ENCODE measurements around the gene GOLGA6L7. TPM values are rescaled to one million over a fixed set of nuclear protein-coding genes. Genes with fewer than 3 reads are reported as not detected.

The GOLGA6L7 gene
- total and polyA plus RNA-seq, 9 of the 15 experiments (the other 6 are each of a cell fraction or from before 2014, with no cell fraction given): 0.11 to 0.14 (median 0.11) TPM; not detected in 6

GRCh38 chr15:28891588-28891987, 43.1 kb upstream of the GOLGA6L7 start (continued):
- TF ChIP-seq ARID3B (CRISPR knock-in tag; IDR thresholded peaks at IDR 0.05; ENCODE audit: borderline replicate concordance): no peak

GRCh38 chr15:28890711-28891495, 42.5 kb upstream of the GOLGA6L7 start:
- POLR2A ChIA-PET: interaction anchor here (0.6 to 3.0 kb wide), 3 partner anchors 8 to 20 kb away, joined by 3 to 11 read pairs (median 4); no protein-coding TSS in a partner anchor
- TF ChIP-seq ZNF23 (CRISPR knock-in tag; IDR thresholded peaks at IDR 0.05) (no peak), HEY1 (CRISPR knock-in tag; IDR thresholded peaks at IDR 0.05; ENCODE audit: borderline replicate concordance) (no peak), CBX1 (IDR thresholded peaks at IDR 0.05; ENCODE audit: low read depth) (no peak), OTX1 (CRISPR knock-in tag; IDR thresholded peaks at IDR 0.05) (no peak), MNT (conservative IDR thresholded peaks at IDR 0.05) (no peak), CTCFL (IDR thresholded peaks at IDR 0.05; ENCODE audit: borderline replicate concordance, insufficient read depth, low read depth, low read length, poor library complexity, severe bottlenecking) (no peak), RNF219 (CRISPR knock-in tag; IDR thresholded peaks at IDR 0.05) (no peak), MCM2 (IDR thresholded peaks at IDR 0.05; ENCODE audit: low read depth) (no peak), SNIP1 (IDR thresholded peaks at IDR 0.05; ENCODE audit: low read depth) (no peak), MAZ (CRISPR knock-in tag; conservative IDR thresholded peaks at IDR 0.05 in 1 of 2, IDR thresholded peaks at IDR 0.05 in 1 of 2) (no peak)

More at GRCh38 chr15:28890711-28891495, 42.5 kb upstream of the GOLGA6L7 start:
- FAIRE-seq (peak; percentile 42), DNase-seq (ENCODE audit: extremely low read depth in 1 of 4, low spot score in 3 of 4) (no peak), ATAC-seq (no peak)
- in situ Hi-C loops (cut with MboI) (no loop called here), intact Hi-C loops (cut with micrococcal nuclease) (no loop called here)
- Histone ChIP-seq H2AFZ (ENCODE audit: low read depth, low read length) (no peak overlapping the region), H3K79me2 (ENCODE audit: control insufficient read depth, insufficient read depth, low read length) (peaks cover 87% of the 10 kb centered on the region), H3K9me3 (replicated peaks; ENCODE audit: control insufficient read depth, insufficient read depth, low read depth, low read length) (no peaks in the 10 kb centered on the region), H3K27me3 (ENCODE audit: control insufficient read depth in 2 of 2, insufficient read depth in 2 of 2, low read length in 2 of 2) (no peaks in the 10 kb centered on the region), H3K9me1 (ENCODE audit: control insufficient read depth, insufficient read depth, low read length) (no peaks in the 10 kb centered on the region), H4K20me1 (replicated peaks; ENCODE audit: control insufficient read depth, insufficient read depth, low read length) (peaks cover 7% of the 10 kb centered on the region; the same call in 1 of the 2 replicates), H3K4me1 (replicated peaks in 1 of 2; ENCODE audit: control insufficient read depth in 2 of 2, insufficient read depth in 2 of 2, low read length in 2 of 2) (peaks cover 25 to 38% of the 10 kb centered on the region in 2 experiments), H3K36me3 (ENCODE audit: control insufficient read depth, insufficient read depth, low read length) (no peaks in the 10 kb centered on the region), H3K27ac (ENCODE audit: extremely low read depth, low read depth, low read length) (no peak overlapping the region), H3K4me2 (ENCODE audit: insufficient read depth, low read length) (peak overlapping the region; percentile 24; the same call in 1 of the 2 replicates), H3K4me3 (no peak overlapping the region), H3K9ac (ENCODE audit: insufficient read depth in 1 of 2, low read depth in 2 of 2, low read length in 2 of 2) (0 out of 4 replicates have a peak overlapping the region, but pooled peaks of 1 of the 2 experiments have one; percentile 45)
- 70% methylated on average over 15 of the region's 15 CpGs for WGBS (ENCODE audit: insufficient coverage, low coverage, missing lambda C conversion rate)
- CTCF ChIA-PET (ENCODE audit: low intra/inter-chr PET ratio): no interaction called here
- TSS peak; percentile 11 for BruUV-seq (replicated peaks)

All from K562 (cell line).